Progenitor cell of endocrine pancreas (in vitro differentiated cells): ENCODE data around the gene SPATA46. TPM values are rescaled to one million over a fixed set of nuclear protein-coding genes. Genes with fewer than 3 reads are reported as not detected.

ENCODE experiments used
- DNase-seq: peaks from one replicate; pipeline ENCODE4 v3.0.0; 2021; ENCODE audit warnings: low spot score; ENCODE audit not compliant: unreplicated experiment
- H3K27ac Mint-ChIP-seq: 2 replicates; pipeline ENCODE4 v1.8.0; 2021; ENCODE audit warnings: mild to moderate bottlenecking, moderate library complexity, mixed read lengths
- H3K27me3 Mint-ChIP-seq: 2 replicates; pipeline ENCODE4 v1.8.0; 2021; ENCODE audit warnings: mixed read lengths
- H3K36me3 Mint-ChIP-seq: 2 replicates; pipeline ENCODE4 v1.8.0; 2022; ENCODE audit warnings: mixed read lengths; ENCODE audit not compliant: insufficient read depth
- H3K4me1 Mint-ChIP-seq: 2 replicates; pipeline ENCODE4 v1.8.0; 2021; ENCODE audit warnings: low read depth, mixed read lengths
- H3K4me3 Mint-ChIP-seq: 2 replicates; pipeline ENCODE4 v1.8.0; 2021; ENCODE audit warnings: low read depth, mild to moderate bottlenecking, moderate library complexity, mixed read lengths
- H3K9me3 Mint-ChIP-seq: 2 replicates; pipeline ENCODE4 v1.8.0; 2021; ENCODE audit warnings: low read depth, mixed read lengths
- CTCF ChIP-seq: fragments of 200-600 bp; sonication (generic); IDR thresholded peaks from one replicate; pipeline ENCODE4 v1.5.0; 2021; ENCODE audit warnings: antibody characterized with exemption, mild to moderate bottlenecking; ENCODE audit not compliant: unreplicated experiment
- total RNA-seq: library from RNA; stranded (reverse); gene quantifications from 2 replicates; pipeline ENCODE4 v1.2.1, GENCODE V29; 2021

SPATA46 gene
- total RNA-seq, 1 donor from 2014 or later = not detected

DNA sequence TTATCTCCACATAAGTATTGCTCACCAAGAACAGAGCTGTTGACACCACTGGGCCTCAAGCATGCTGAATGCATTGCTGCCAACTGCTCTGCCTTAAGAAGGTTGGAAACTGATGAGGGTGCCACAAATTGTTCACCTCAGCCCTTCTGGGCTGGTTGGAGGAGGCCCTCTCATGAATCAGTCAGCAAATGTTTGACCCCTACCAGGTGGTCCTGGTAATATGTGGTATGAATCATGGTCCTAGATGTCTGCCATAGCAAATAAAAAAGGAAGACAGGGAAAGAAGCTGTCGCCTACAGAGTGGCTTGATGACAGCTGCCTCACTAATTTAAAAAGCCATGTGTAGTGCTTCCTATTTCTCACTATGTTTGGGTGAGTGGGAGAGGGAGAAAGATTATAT, 12.2 kb downstream of the SPATA46 start:
- H3K9me3 Mint-ChIP-seq = no peaks in the 10 kb centered on the region
- no peaks in the 10 kb centered on the region for H3K4me1 Mint-ChIP-seq
- H3K36me3 Mint-ChIP-seq = no peaks in the 10 kb centered on the region
- no peak overlapping the region for H3K27ac Mint-ChIP-seq
- no peak for TF ChIP-seq CTCF
- no peak overlapping the region for H3K4me3 Mint-ChIP-seq
- DNase-seq = no peak
- no peaks in the 10 kb centered on the region for H3K27me3 Mint-ChIP-seq

DNA sequence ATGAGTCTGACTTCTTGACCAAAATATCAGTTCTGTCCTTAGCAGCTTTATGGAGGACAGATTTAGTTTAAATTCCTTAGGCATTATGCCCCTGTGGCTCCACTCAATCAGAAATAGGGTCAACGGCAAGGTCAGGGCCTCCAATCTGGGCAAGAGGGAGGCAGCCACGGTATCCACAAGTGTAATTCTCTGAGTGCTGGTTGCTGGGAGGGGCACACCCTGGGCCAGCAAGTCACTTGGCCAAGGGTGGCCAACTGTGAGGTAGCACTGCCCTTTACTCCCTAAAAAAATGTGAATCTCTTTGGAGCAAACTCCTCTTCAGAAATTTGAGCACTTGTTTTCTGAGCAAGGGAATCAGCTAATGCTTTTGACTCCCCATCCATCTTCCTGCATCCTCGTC, 12.8 kb downstream of the SPATA46 start:
- Mint-ChIP-seq H3K4me3 (no peak overlapping the region), H3K27ac (no peak overlapping the region), H3K27me3 (no peaks in the 10 kb centered on the region), H3K4me1 (no peaks in the 10 kb centered on the region), H3K9me3 (no peaks in the 10 kb centered on the region), H3K36me3 (no peaks in the 10 kb centered on the region)
- DNase-seq = no peak
- TF ChIP-seq CTCF = no peak

DNA sequence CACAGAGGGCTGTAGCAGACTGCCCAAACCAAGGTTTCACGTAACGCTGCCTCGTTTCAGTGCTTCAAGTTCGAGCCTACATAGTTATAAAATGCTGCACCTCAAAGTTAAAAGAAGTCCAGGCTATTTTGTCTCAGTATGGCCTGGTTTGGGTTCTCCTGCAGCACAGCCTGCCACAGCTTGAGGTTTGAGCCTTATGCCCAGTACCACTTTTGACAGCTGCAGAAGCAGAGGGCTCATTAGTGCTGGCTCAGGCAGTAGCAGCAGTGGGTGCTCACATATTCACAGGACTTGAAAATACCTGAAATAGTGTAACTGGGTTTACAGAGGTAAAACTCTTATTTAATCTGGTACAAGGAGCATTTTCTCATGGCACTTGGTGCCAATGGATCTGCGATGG, 15.3 kb downstream of the SPATA46 start:
- no peaks in the 10 kb centered on the region for H3K27me3 Mint-ChIP-seq
- no peak overlapping the region for H3K27ac Mint-ChIP-seq
- H3K4me1 Mint-ChIP-seq = no peaks in the 10 kb centered on the region
- DNase-seq = no peak
- H3K9me3 Mint-ChIP-seq = no peaks in the 10 kb centered on the region
- no peak for TF ChIP-seq CTCF
- H3K4me3 Mint-ChIP-seq = no peak overlapping the region
- peaks cover 5% of the 10 kb centered on the region for H3K36me3 Mint-ChIP-seq

GRCh38 chr1:162360874-162361260, 15.8 kb downstream of the SPATA46 start:
- H3K27ac Mint-ChIP-seq = no peak overlapping the region
- DNase-seq = no peak
- no peaks in the 10 kb centered on the region for H3K9me3 Mint-ChIP-seq
- no peak for TF ChIP-seq CTCF
- no peaks in the 10 kb centered on the region for H3K4me1 Mint-ChIP-seq
- no peaks in the 10 kb centered on the region for H3K27me3 Mint-ChIP-seq
- H3K4me3 Mint-ChIP-seq = no peak overlapping the region
- peaks cover 5% of the 10 kb centered on the region for H3K36me3 Mint-ChIP-seq

- Mint-ChIP-seq H3K27ac (no peak overlapping the region), H3K4me3 (no peak overlapping the region), H3K9me3 (no peaks in the 10 kb centered on the region), H3K36me3 (peaks cover 5% of the 10 kb centered on the region), H3K4me1 (no peaks in the 10 kb centered on the region), H3K27me3 (no peaks in the 10 kb centered on the region)
- no peak for TF ChIP-seq CTCF
- DNase-seq = no peak
Measured at GRCh38 chr1:162360237-162360873, 16.3 kb downstream of the SPATA46 start.
